ENCODE results near the gene TSPAN9.

Gene TSPAN9

DNA sequence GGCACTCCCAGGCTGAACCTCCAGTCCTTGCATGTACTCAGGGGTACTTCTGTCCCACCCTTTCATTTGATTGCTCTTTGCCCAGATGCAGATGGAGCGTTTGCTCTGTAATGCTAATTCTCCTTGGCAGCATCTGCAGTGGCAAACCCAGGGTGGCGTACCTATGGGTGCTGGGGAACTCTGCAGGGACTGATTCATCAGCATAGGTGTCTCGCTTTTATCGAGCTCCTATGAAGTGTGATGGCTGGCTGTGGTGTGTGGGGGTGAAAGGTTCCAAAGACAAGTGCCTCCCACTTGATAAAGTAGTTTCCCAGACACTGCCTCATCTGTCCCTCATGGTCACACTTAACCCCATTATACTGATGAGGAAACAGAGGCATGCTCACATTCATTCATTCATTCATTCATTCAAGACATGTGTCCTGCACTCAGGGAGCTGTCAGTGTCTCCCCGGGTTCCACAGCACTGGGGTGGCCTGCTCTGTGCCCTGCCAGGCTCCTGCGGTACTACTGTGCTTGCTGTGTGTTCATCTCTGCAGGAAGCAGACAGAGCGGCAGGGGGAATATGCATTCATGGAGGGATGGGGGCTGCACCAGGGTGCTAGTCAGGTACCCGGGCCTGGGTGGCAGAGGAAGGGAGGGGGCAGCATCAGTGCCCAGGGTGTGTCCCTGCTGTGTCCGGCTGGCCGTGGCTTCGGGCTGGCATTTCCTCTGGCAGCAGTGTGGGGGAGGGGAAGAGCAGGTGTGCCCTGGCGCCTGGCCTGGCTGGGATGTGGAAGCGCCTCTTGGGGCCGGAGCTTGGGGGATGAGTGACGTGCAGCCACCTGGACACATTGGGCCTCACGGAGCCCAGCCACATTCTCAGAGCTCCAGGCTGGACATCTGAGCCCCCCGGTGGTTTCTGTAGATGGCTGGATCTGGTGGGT, 110.9 kb downstream of the TSPAN9 start:
- DNase-seq (ENCODE audit: low read depth, low spot score): no peak

DNA sequence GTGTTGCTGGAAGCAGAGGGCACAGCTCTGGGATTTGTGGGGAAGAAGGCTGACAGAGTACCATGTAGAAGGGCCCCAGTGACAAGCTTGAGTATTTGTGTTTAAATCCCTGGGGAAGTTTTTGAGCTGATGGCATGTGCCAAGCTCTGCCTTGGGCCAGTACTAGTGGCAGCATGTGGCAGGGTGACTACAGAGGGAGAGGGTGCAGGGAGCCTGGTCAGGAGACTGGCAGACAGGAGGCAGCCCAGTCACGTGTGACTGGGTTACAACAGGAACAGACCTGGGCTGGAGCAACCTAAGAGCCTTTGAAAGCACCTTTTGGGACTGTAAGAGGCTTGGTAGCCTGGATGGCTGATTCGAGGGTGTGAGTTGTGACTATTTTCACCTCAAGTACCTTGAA, 112.1 kb downstream of the TSPAN9 start:
- no peak for DNase-seq (ENCODE audit: low read depth, low spot score)

DNA sequence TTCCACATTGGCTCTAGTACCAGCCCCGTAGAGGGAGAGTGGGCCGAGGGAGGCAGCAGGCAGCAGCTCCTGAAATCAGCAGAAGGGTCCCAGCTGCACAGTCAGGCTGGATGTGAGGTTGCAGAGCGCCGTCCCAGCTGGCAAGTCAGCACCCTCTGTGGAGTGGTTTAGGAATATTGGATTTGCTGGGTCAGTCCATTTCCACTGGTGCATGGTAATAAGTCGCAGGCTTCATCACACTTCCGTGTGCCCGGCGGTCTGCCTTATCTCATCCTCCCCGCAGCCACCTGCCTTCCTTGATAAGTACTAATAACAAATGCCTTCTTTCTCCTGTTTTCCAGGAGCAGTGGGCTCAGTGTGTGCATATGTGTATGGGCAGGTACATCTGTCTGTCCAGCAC, 112.9 kb downstream of the TSPAN9 start:
- DNase-seq (ENCODE audit: low read depth, low spot score): no peak

DNA sequence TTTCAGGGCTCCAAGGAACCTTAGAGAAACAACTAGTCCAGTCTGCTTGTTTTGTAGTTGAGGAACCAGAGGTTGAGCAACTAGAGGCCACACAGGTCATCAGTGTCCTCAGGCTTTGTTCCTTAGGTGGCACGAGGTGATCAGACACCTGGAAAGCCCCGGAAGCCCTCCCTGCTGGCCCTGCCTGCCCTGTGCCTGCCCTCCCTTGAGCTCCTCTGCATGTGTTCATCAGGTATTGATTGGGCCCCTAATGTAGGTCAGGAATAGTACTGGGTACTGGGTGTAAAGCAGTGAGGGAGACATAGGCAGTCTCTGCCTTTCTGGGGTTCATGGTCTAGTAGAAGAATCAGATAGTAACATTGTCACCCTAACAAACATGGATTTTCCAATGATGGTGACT, 114.3 kb downstream of the TSPAN9 start:
- DNase-seq (ENCODE audit: low read depth, low spot score): no peak

DNA sequence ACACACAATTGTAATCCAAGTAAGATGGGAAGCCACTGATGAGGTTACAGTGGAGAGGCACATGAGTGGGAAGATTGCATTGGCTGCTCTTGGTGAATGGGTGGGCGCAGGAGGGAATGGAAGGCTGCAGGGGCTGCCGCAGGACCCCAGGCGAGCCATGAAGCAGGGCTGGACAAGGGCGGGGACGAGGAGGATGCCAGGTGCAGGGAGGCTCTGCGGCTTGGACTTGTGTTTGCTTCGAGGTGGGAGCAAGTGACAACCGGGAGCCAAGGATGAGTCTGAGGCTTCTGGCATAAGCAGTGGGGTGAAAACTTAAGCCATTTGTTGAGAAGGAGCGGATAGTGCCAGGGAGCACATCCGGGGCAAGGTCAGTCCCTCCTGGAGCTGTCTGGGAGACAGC, 115.0 kb downstream of the TSPAN9 start:
- DNase-seq (ENCODE audit: low read depth, low spot score): no peak

DNA sequence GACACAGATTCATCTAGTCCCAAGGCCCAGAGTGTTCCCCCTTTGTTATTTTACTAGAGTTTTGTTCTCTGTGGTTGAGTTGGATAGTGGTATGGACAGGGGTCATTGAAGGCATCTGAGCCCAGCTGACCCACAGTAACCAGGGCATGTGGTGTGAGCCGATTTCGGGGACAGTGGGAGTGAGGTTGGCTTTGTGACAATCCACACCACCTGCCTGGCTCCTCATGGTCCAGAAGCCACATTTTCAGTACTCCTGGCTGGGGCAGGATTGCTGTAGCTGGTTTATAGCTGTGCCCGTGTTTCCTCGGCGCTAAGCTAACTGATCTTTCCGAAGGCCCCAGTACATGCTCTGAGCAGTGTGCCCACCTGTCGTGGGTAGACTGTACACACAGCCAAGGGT, 116.0 kb downstream of the TSPAN9 start:
- no peak for DNase-seq (ENCODE audit: low read depth, low spot score)

DNA sequence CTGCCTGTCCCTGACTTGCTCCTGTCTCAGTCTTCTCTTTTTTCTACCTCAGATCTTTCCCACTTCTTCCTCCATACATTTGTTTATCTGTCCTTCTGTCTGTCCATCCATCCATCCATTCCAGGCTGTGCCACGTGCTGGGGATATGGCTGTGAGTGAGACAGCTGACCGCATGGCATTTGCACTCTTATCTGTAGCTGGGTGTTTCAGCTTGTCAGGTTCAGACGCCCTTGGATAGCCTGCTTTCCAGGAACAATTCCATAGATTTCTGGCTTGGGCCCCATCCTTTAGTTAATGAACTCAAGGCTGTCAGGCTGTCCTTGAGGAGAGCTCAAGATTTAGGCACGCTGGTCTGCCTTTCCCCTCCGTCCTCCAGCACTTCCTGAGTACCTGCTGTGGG, 116.6 kb downstream of the TSPAN9 start:
- no peak for DNase-seq (ENCODE audit: low read depth, low spot score)

DNA sequence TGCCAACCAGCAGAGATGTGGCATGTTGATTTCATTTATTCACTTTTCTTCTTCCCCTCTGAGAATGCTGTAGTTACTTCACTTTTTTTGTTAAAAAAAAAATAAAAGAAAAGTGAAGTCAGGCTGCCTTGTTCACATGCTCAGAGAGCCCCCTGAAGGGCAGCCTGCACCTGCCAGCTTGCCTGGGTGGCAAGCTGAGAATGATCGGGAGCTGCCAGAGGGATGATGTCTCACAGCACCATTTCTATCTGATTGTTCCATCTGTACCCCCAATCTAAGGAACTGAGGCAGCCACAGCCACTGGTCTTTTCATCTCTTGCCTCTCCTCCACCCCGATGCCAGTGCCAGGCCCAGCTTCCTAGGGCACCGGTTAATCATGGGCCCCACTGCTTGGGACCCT, 118.2 kb downstream of the TSPAN9 start:
- no peak for DNase-seq (ENCODE audit: low read depth, low spot score)

DNA sequence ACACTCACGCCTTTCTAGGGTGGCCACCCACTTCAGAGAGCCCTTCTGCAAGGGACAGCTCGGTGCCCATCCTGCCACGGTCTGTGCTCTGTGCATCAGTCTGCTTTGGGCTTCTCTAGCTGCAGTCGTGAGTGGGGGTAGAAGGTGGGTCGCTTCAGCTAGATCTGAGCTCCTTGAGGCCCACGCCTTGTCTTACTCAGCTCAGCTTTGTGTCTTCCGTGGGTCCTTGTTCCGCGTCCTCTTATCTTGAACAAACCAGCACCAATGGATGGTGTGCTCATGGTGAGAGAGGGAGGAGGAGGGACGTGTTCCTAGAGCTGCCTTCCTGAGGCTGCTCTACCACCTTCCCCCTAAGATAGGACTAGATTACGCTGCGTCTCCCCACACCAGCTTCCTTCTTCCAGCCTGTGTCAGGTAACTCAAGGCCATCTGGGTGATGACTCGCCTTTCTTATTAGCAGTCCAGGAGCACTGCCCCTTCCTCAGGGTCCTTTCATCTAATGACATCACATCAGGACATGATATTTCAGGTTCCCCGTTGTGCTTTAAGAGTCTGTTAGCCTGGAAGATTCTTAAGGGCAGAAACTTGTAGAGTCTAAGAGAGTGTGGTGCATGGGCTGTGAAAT, 118.8 kb downstream of the TSPAN9 start:
- no peak for DNase-seq (ENCODE audit: low read depth, low spot score)

DNA sequence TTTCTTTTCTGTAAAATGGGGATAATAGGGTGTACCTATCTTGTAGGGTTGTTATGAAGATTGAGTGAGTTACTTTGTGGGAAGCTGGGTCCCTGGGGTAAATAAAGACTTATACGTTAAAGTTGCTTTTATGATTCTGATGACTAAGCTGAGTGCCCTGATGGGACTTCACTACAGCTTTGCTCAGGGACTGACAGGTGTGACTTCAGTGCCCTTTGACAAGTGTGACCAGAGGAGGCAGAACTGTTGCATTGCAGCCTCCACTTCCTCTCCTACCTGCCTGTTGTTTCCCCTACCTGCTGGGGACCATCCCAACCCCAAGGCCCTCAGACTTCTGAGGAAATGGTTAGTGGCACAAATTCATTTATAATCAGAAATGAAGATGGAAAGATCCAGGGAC, 119.3 kb downstream of the TSPAN9 start:
- DNase-seq (ENCODE audit: low read depth, low spot score): no peak

DNA sequence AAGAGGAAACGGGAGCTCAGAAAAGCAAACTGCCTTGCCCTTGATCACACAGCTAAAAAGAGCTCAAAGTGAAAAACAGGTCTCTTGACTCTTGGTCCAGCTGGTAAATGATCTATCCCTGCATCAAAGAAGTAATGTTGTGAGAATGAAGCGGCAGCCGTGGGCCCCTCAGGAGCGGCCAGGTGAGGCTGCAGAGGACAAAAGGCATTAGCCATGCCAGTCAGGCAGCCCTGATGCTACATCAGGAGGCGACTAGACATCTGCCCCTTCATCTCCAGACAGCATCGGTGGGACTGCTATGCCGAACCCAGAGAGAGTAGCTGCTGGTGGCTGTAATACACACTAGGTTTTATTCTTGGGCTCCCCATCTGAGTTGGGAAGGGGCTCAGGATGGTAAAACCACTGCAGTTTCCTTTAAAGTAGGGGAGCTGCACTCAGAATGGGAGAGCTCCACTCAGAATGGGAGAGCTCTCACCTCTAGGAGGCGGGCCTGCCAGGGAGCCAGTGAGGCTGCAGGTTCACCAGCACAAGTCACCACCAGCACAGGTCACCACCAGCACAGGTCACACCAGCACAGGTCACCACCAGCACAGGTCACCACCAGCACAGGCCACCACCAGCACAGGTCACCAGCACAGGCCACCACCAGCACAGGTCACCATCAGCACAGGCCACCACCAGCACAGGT, 120.1 kb downstream of the TSPAN9 start:
- DNase-seq (ENCODE audit: low read depth, low spot score): no peak

DNA sequence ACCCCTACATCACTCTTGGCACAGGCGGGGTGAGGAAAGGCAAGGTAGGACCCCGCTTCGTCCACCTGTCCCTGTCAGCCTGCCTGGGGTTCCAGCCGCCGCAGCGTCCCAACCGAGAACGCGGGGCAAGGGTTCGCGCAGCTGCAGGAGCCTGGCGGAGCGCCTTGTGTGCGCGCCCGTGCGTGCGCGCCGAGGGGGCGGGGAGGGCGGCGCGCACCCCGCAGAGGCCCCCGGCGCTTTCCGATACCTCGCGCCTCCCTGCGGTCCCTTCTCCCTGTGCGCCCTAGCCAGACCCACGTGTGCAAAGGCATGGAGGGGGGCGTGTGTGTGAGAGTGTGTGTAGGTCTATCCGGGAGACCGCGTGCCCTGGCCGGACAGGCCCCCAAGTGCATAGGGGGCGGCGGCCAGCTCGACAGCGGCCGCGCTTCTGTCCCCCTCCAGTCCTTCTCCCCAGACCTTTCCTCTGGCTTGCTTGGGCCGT, 122.4 kb downstream of the TSPAN9 start:
- DNase-seq (ENCODE audit: low read depth, low spot score): peak; percentile 67

DNA sequence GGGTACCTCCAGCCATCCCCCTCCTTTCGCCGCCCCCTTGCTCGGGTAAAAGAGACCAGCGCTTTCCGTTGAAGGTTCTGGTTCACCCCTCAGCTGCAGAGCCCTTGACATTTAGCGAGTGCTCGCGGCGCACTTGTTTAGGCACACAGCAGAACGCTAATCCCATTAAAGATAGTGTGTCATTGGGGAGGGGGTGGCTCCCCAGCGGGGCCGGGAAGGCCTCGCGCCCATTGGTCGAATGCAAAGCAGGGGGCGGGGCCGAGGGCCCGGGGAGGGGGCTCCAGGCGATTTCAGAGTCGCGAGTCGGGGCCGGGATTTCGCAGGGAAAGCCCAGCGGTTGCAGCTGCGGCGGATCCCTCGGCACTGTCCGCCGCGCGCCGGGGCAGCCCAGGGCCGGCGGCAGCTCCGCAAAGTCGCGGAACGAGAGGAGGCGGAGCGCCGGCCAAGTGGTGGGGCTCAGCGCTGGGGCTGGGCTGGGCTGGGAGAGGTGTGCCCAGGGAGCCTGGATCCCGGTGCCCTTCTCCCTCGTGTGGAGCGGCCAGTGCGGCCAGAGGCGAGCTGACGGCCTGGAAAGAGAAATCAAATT, 122.9 kb downstream of the TSPAN9 start:
- DNase-seq (ENCODE audit: low read depth, low spot score): peak; percentile 86

DNA sequence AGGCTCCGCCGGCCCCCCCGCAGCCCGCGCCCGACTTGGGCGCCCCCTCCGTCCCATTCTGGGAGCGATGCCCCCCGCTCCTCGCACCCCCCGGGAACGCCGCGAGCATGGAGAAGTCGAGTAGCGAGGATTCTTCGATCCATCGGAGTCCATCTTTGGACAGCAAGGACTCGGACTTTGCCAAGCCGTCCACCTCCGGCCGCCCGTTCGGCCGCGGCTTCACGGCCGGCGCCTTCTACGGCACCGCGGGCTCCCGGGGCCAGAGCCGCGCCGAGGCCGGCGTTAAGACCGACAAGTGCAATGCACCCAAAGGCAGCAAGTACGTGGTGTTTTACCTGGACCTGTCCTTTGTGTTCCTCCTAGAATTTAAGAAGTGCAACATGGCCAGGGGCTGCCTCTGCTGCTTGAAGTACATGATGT, 123.6 kb downstream of the TSPAN9 start:
- DNase-seq (ENCODE audit: low read depth, low spot score): peak; percentile 45

DNA sequence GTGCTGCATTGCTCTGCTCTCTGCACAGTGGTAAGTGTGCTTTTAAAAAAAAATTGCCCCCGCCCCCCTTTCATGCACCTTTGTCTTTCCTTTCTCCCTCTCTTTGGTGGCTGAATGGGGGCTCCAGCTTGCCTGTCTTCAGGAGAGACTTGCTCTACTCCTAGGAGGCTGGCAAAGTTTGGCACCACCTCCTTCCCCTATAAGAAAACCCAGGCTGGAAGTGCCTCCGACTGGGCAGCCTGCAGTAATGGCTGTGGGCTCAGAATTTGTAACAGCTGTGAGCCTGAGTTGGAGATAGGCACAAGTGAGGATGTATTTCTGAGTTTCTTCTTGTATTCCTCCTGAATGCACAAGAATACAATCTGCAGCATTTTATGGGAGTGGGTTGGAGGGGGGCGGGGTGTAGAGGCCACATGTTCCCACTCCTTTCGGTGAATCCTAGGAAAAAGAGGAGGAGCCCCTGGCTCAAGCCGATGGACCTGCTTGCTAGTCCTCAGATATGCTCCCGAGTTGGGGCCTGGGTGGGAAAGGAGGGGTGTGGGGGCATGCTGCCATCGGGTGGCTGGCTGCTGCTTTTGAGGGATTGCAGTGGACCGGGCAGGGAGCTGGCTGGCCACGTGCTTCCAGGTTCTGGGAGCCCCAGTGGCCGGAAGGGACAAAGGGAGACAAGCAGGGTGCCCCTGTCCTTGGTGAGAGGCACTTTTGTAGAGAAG, 124.3 kb downstream of the TSPAN9 start:
- no peak for DNase-seq (ENCODE audit: low read depth, low spot score)

DNA sequence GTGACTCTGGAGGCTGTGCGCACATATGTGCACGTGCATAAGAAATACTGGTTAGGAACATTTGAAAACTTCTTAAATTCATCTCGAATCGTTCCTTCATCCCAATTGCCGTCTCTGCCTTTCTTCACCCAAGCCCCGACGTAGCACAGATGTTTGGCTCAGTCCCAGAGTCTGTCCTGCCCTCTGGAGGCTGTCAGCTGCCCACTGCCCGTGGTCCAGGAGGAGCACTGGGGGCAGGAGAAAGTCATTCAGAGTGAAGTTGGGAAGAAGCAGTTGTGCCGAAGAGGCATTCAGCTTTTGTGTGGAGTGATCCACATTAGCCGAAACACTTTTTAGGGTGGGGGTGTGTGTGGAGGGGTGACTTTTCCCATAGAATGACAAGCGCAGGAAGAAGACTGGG, 124.9 kb downstream of the TSPAN9 start:
- no peak for DNase-seq (ENCODE audit: low read depth, low spot score)

DNA sequence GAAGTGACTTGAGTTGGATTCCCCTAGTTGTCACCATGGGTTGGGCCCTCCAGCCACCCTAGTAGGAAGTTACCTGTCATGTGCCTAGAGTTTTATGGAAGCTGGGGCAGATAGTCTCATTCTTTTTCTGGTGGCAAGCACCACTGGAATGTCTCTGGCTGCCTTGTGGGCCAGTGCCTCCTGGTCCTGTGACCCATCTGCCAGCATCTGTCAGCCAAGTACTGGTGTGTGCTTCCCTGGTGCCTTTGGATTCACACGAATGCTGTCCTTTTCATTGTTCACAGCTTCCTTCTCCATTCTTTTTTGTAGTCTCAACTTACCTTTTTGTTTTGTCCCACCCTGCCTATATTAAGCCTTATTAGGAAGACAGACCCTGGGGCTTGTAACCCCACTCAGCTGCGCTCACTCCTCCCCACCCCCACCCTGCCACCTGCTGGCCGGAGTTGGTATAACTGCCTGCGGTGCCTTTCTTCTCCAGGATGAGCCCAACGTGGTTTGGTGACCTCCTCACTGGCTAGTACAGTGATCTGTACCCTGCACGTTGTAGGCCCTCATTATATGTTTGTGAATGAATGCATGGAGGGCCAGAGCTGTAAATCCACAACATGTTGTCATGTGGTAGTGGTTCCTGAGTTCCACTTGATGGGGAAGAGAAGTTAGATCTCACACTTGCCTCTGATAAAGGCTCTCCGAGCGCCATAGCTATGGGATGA, 125.7 kb downstream of the TSPAN9 start:
- DNase-seq (ENCODE audit: low read depth, low spot score): peak; percentile 76

DNA sequence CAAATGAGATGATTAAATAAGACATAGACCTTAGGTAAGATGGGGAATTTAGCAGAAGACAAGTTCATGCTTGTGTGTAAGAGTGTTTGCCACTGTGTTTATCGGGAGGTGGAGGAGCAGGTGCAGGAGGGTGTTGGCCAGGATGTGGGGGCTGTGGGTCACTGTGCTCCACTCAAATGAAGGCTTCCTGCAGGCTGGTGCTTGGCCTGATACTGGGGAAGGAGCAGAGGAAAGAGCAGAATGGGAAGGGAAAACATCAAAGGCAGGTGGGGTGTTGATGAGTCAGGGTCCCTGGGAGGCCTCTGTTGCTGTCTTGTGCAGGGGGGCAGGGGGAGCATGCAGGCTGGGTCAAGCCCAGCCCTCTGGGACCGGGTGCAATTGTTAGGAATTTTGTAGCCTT, 126.5 kb downstream of the TSPAN9 start:
- DNase-seq (ENCODE audit: low read depth, low spot score): no peak

DNA sequence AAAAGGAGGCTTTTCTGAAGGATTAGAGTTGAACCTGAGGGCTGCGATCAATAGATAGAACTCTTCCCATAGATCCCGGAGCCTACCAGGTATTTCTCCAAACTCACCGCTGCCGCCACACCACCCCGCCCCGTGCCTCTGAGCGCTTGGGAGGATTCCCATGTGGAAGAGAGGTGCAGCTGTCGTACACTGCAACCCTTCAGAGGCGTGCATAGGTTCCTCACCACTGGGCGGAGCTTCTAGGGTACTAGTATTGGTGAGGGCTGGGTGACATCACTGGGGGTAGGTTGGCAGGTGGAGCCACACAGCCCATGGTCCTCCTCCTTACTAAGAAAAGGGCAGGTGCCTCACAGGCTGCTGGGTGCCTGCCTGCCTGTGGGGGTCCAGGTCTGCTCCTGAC, 127.0 kb downstream of the TSPAN9 start:
- DNase-seq (ENCODE audit: low read depth, low spot score): no peak

DNA sequence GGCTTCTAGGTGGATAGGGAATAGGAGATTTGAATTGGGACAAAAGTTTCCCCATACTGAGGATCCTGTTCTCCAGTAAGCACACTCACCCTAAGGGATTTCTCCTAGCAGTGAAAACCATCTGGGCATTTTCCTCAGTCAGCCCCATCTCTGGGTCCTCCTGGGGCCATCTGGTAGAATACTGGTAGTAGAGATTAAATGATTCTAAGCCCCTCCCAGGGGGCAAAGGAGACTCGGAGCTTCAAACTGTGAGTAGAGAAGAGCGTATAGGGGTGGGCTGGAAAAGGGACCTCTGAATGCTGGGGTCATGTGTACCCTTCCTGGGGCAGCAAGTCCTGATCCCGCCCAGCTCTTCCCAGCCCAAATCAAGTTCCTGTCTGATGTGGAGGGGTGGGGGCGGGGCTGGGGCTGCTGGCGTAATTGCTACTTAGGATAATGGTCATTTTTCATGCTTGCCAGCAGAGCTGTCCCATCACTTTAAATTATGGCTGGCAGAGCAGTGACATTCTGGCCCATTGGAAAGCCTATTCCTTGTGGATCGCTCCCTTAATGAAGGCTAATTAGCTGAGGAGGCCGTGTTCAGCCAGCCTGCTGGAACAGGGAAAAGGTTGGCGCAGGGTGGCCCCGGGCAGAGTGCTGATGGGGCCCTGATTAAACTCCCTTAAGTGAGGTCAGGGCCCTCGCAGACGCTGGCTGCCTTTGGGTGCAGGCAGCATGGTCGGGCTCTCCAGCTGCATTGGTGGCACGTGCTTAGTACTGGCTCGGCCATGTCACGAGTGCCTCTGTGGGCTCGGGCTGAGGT, 127.8 kb downstream of the TSPAN9 start:
- DNase-seq (ENCODE audit: low read depth, low spot score): no peak

All from astrocyte of the hippocampus (primary cell).